GM19238 (cell line): Measurements from ENCODE around the gene SPPL3.
"Not testable (repeated sequence)": the region's sequence is repeated elsewhere in the genome, so short reads cannot be mapped to it uniquely, and the experiment has no call there.

Experiments
- DNase-seq: peaks from one replicate; pipeline ENCODE4 v3.0.0; 2011; ENCODE audit warnings: low spot score; ENCODE audit not compliant: insufficient read length

SPPL3 gene

DNA sequence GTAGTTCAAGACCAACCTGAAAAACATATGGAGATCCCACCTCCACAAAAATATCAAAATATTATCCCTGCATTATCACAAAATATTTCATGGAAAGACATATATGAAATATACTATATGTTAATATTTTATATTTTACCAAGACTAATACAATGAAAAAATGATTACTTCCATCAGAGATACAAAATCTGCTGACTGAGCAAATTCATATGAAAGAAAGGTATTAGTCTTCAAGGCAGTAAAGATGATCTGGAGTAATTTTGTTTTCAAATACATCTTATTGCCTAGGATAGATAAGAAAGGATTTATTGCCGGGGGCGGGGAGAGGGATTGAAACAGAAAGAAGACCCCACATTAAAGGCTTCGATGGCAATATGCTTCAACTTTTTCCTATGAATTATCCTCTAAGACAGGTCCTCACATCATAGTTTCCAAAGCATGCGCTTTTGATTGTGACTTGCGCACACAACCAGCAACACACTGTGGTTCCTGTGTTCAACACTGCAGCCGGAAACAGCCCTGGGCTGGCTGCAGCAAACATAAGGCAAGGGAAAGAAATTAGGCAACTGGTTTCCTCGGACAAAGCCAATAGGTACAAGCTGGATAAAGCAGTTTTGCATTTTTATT is 83.2 kb downstream of the SPPL3 start:
- no peak for DNase-seq

DNA sequence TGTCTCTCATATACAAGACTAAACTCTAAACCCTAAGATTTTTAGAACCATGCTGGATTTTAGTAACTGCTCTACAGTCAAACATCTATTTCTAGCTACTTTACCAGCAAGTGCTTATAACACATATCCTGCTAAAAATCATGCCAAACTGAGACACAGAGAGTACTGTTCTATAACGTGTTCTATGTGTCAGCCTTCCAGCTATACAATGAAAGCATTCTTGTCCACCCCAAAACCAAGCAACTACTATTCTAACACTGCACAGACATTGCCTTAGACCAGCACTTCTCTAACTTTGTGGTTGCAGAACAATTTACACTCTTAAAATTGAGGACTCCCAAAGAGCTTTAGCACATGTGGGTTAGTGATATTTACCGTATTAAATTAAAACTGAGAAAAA is 85.7 kb downstream of the SPPL3 start:
- DNase-seq, result no peak

DNA sequence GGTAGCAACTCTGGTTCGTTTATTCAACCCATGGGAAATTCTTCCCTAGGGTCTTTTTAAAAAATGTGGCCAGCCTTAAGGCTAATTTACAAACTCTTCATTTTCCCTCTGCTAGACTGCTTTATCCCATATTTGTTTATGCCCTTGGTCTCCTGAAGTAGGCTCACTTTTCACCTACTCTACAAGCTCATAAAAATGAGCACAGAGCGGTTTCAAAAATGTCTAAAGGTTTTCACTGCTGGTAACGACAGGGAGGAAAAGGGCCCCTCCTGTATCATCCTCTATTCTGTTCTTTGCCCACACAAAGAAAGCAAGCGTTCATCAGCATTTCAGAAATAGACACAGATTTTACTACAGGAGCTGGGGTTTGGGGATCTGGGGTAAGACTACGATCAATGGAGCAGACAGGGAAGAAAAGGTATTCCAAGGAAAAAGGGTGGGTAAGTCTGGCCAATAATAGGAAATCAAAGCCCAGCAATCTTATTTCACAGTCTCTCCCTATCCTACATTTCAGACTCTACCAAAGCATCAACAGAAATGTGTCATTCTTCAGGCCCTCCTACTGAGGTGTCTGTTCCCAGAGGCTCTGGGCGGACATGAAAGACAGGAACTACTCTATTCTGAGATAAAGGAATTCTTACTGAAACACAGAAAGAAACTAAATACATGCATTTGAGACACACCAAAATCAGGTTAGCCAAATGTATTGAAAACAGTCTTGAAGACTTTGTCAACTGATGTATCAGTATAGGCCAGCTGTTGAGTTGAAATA is 86.4 kb downstream of the SPPL3 start:
- no peak for DNase-seq

DNA sequence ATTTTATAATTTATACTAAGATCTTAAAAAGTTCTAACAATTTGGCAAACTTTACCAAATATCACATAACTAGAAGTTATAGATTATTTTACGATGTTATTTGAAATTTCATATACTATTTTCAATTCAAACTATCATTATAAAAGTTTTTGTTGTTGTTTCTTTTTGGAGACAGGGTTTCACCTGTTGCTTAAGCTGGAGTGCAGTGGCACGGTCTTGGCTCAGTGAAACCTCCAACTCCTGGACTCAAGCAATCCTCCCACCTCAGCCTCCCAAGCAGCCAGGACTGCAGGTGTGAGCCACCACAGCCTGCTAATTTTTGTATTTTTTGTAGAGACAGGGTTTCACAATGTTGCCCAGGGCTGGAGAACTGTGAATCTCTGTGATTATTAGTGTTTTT is 87.8 kb downstream of the SPPL3 start:
- DNase-seq, result no peak

DNA sequence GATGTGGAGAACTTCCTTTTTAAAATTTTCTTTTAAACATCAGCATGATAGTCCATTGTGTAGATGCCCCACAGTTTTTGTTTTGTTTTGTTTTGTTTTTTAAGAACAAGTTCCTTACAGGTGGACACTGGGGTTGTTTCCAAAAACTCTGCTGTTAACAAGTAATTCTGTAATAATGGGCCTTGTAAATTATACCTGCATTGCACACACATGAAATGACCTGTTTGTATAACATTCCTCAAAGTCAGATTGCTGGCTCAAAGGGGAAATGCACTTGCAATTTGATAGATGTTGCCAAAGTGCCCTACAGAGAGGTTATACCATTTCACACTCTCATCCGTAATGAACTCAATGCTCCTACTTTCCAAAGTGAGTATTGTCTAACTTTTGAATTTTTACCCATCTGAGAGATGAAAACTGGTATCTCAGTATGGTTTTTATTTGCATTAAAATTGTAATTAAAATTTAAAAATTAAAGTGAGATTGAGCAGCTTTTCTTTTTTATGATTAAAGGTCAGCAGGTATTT is 89.2 kb downstream of the SPPL3 start:
- no peak for DNase-seq

DNA sequence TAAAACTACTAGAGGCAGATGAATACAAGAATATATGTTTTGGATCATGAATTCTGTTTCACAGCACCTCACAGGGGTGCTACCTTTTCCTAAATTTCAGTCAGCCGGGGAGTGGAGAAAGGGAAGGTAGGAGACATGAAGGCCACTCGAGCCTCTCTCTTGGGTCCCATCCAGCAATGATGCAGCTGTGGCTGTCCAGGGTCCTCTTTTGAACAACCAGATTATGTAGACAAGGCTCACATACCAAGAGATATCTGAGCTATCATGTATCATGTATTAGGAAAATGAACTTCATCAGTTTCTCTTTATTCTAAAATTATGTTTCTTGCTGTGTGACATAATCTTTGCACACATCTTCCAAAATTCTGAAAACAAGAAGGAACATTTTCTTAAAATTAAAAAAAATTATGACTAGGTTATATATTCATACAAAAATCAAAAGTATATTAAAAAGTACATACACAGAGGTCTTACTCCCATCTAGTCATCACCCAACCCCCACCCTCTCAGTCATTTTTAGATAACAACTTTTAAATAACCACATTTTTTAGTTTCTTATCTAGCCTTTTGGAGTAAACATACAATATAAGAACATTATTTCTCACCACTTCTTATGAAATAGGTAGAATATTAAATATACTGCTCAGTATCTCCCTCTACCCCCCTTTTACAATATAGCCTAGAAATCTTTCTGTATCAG is 89.8 kb downstream of the SPPL3 start:
- no peak for DNase-seq

DNA sequence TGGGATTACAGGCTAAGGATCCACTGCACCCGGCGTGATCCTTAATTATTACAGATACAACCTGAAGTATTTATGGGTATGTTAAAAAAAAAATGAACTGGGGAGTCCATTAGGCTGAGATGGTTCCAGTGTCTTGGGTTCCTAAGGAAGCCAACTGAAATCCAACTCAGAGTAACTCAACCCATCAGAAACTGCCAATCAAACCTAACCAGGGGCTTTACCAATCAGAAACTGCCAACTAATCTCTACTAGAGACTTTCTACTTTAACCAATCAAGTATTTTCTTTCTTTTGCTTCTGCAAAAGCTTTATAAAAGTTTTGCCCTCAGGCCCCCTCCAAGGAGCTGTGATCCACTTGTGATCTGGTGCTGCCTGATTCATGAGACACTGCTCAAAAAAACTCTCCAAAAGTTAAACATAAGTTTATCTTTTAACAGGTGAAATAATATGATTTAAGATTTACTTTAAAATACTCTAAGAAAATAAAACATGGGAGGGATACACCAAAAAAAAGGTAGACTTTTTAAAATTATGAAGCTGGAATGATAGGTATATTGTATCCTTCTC is 90.5 kb downstream of the SPPL3 start:
- no peak for DNase-seq

DNA sequence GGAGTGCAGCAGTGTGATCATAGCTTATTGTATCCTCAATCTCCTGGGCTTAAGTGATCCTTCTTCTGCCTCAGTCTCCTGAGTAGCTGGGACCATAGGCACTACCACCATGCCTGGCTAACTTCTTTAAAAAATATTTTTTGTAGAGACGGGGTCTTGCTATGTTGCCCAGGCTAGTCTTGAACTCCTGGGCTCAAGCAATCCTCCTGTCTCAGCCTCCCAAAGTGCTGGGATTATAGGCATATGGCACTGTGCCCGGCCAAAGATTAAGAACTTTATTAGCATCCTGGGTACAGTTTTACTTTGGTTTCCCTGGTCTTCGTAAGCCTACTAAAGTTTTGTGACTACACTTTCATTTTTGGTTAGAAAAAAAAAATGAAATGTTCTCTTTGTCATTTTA is 94.1 kb downstream of the SPPL3 start:
- no peak for DNase-seq

DNA sequence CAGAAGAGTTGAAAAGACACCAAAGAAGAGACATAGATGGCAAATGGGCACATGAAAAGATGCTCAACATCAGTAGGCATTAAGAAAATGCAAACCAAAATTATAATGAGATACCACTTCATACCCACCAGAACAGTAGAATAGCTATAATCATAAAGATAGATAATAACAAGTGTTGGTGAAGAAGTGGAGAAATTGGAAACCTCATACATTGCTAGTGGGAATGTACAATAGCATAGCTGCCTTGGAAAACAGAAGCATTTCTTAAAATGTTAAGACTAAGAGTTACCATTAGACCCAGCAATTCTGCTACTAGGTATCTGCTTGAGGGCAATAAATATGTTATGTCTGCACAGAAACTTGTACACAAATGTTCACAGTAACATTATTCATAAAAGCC is 99.7 kb downstream of the SPPL3 start:
- no peak for DNase-seq

DNA sequence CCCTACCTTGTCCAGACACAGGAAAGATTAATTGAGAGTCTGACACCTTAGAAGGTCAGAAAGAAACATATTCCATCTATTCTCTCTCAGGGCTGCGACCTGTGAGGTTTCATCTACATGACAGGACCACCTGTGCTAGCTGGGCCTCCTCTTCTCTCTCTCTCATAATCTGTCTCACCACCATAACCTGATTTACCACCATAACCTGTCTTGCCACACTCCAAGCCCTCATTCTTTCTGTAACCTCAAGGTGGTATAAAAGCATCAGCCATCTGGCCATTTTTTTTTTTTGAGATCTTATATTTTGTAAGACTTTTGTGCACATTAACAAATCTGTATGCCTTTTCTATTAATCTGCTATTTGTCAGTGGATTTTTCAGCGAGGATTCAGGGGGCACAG is 103.0 kb downstream of the SPPL3 start:
- no peak for DNase-seq

DNA sequence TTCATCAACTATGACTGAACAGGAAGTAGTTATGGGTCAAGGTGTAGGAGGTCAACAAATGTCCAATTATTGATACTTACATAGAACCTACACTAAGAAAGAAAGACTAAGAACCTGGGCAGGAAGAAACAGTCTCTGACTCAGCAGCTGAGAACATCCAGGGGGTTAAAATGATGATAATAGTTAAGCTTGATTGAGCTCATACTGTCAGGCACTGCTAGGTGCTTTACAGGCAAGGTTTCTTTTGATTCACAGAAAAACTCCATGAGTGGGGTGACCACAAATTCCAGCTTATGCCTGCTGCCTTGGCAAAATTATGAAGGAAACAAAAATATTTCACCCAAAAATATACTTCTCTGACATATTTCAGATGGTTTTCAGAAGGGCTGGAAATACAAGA is 103.5 kb downstream of the SPPL3 start:
- DNase-seq, result no peak

DNA sequence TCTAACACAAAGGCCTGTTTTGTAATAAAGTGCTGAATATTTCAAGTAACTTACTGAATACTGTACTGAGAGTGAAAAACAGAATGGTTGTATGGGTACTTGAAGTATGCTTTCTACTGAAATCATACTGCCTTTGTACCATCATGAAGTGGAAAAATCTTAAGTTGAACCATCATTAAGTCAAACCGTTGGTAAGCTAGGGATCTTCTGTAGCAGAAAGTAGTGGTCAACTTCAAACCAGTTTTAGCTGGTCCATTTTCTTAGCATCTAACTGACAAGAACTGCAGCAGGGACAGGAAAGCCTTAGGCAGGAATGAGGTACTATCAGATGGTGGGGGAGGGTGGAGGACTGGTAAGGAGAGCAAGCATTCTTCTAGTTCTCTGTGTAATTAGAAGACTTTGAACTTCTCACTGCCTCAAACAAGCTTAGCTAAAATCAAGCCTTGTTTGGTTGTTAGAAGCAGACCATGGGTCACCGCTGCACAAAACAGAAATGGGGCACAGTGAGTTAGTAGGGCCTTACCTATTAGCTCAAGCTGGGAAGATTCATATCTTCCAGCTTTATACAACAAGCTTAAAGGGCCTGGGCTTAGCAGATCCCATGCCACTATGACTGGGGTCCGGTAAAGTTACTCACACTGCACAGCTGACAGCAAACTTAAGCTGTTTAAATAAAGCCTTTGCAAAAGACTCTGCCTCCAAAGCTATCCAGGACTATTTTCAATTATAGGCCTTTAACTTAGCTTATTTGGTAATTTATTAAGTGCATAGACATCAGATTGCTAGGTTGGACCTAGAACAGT is 104.7 kb downstream of the SPPL3 start:
- DNase-seq, result no peak

DNA sequence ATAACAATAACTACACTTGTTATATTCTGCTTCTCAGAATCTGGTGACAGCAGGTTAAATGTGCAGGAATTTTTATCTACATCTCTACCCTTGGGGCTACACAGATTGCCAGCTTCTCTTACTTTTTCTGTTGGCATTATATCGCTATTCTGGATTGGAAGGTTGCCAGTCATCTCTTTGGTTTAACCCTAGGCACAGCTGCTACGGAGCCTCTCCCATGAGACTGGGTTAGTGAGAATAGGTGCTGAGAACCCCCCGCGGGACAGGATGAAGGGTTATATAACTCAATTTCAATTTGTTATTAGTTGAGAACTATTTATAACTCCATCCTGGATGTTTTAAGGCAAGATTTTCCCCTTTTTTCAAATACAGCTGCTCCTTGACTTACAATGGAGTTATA is 105.5 kb downstream of the SPPL3 start:
- no peak for DNase-seq

DNA sequence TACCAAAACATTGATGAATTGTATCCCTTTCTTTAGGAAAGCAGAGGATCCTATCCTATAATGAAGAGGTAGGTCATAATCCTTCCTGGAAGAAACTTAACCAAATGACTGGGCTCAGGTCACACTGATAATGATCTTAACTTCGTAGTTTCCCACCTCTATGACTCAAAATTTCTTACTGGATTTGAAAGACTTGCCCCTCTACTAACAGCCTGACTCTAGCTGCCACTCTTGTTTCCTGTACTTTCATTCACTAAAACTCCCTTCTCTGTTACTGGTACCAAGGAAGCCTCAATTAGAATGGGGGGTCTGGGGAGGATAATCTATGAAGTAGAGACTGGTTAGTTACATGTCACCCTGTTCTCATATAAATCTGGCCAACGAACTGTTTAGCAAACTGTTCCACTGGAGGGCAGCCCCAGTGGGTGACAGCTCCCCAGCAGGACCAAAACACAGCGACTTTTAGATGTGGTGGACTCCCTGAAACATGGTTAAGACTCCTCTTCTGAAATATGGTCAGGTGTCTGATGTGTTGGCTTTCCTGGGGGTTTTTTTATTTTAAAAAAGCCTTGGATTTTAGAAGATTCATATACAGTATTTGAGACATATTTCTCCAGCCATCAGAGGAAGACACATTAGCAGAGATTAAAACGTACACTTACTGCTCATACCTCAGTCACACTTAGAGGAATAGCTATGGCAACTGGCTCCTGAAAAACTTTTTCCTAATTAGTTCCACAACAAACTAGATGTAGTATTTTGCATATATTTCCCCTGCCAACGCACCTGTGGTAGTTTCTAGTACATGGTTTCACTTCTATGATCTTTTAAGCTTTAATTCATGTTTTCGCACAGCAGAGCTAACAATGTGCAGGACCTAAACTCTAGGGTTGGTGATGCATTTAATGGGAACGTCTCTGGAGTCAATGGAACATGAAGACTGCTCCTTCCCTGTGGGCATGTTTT is 106.2 kb downstream of the SPPL3 start:
- no peak for DNase-seq

DNA sequence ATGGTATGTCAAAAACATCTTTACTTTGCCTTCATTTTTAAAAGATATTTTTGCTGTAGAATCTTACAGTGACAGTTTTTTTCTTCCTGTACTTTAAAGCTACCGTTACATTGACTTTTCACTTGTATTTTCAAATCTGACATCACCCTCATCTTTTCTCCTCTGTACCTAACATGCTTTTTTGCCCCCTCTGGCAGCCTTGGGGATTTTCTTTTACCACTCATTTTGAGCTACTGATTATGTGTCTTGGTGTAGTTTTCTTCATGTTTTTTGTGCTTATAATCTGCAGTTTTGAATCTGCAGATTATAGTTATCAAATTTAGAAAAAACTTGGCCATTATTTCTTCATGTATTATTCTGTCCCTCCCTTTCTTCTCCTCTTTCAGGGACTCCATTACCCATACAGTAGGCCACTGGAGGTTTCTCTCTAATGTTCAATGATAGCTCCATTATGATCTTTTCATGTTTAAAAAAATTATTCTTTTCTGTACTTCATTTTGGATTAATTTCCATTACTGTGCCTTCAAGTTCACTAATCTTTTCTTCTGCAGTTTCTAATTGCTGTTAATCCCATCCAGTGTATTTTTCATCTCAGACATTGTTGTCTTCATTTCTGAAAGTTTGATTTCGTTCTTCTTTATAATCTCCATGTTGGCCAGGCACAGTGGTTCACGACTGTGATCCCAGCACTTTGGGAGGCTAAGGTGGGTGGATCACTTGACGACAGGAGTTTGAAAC is 108.5 kb downstream of the SPPL3 start:
- no peak for DNase-seq

DNA sequence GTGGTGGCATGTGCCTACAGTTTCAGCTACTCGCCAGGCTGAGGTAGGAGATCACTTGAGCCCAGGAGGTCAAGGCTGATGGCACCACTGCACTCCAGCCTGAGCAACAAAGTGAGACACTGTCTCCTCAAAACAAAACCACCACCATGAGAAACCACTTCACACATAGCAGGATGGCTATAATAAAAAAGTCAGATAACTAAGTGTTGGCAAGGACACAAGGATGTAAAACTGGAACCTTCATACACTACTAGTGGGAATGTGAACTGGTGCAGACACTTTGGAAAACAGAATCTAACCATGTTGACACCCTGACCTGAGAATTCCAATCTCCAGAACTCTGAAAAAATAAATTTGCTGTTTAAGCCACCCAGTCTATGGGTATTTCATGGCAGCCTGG is 110.8 kb downstream of the SPPL3 start:
- no peak for DNase-seq

DNA sequence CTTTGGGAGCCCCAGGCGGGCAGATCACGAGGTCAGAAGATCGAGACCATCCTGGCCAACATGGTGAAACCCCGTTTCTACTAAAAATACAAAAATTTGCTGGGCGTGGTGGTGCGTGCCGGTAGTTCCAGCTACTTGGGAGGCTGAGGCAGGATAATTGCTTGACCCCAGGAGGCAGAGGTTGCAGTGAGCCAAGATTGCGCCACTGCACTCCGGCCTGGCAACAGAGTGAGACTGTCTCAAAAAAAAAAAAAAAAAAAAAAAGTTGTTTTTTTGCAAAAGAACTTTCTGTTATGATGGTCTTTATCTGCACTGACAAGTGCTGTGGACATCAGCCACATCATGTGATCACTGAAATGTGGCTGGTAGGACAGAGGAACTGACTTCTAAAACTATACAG is 111.7 kb downstream of the SPPL3 start:
- not testable (repeated sequence) for DNase-seq

DNA sequence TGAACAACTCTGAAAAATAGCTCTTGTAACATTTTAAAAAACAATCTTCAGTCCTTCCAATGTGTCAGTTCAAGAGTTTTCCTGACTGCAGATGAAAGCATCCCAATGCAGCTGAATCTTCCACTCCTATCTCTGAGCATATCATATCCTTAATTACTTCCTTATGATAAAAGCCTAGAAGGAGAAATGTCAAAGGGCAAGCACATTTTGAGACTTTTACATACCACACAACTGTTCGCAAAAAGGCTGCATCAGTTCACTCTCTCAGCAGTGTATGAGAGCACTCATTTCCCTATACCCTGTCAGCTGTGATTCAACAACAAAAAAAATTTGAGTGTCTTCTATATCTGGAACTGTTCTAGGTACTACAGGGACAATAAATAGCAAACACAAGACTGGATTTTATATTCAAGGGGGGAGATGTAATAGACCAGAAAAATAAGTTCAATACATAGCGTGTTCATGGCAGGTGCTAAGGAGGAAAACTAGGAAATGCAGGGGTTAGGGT is 112.4 kb downstream of the SPPL3 start:
- no peak for DNase-seq

DNA sequence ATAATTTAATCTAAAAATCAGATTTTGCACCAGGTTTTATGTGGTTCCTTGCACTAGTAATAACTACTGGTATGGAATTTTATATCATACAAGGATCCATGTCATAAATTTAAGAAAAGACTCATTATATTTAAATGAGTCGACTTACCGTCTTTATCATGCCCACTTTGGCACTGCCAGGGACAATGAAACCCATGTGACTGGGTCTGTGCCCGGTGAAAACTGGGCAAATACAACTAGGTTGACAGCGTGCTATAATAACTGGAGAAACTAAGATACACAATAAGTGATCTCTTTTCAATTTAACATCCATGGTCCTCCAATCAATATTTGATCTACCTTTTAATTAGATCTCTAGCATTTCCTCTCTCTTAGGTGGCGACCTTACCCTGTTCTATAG is 114.0 kb downstream of the SPPL3 start:
- no peak for DNase-seq
